HG02678 (cell line): ENCODE results near the gene STH.
"Not testable (repeated sequence)": the region's sequence is repeated elsewhere in the genome, so short reads cannot be mapped to it uniquely, and the experiment has no call there.

Source experiments
- ATAC-seq: cut with Tn5 transposase; IDR thresholded peaks from one replicate; pipeline ENCODE4 v1.9.1; 2021; ENCODE audit warnings: mild to moderate bottlenecking, moderate library complexity; ENCODE audit not compliant: unreplicated experiment

Gene STH

GRCh38 chr17:46002311-46002972 is 3.4 kb downstream of the STH start:
- ATAC-seq = peak; percentile 60

GRCh38 chr17:46002973-46003316 is 3.9 kb downstream of the STH start:
- no peak for ATAC-seq

GRCh38 chr17:46003907-46004748 is 5.1 kb downstream of the STH start:
- ATAC-seq = no peak

GRCh38 chr17:46006082-46006481 is 7.0 kb downstream of the STH start:
- not testable (repeated sequence) for ATAC-seq

- no peak for ATAC-seq
Observed at GRCh38 chr17:46007461-46007965, 8.5 kb downstream of the STH start.

- no peak for ATAC-seq
Observed at GRCh38 chr17:46008591-46008990, 9.5 kb downstream of the STH start.

- no peak for ATAC-seq
Observed at GRCh38 chr17:46009681-46010596, 10.9 kb downstream of the STH start.

GRCh38 chr17:46010597-46011186 is 11.6 kb downstream of the STH start:
- no peak for ATAC-seq

- no peak for ATAC-seq
Observed at GRCh38 chr17:46011711-46012505, 12.9 kb downstream of the STH start.

GRCh38 chr17:46012506-46013079 is 13.5 kb downstream of the STH start:
- no peak for ATAC-seq

GRCh38 chr17:46013127-46013501 is 14.1 kb downstream of the STH start:
- ATAC-seq = no peak

- no peak for ATAC-seq
Observed at GRCh38 chr17:46013502-46014165, 14.6 kb downstream of the STH start.

GRCh38 chr17:46019408-46019925 is 20.4 kb downstream of the STH start:
- ATAC-seq = not testable (repeated sequence)

GRCh38 chr17:46020023-46020761 is 21.1 kb downstream of the STH start:
- ATAC-seq = no peak

- no peak for ATAC-seq
Observed at GRCh38 chr17:46020998-46021397, 21.9 kb downstream of the STH start.

GRCh38 chr17:46023366-46023765 is 24.3 kb downstream of the STH start:
- ATAC-seq = not testable (repeated sequence)

- ATAC-seq = no peak
Observed at GRCh38 chr17:46023783-46024388, 24.8 kb downstream of the STH start.

GRCh38 chr17:46024590-46024989 is 25.5 kb downstream of the STH start:
- no peak for ATAC-seq
